GM12872 (cell line): ENCODE measurements around the gene COL27A1.

Source experiments
- CTCF ChIP-seq: IDR thresholded peaks from 3 replicates; pipeline ENCODE4 v1.5.1; 2011; ENCODE audit warnings: low read depth, mild to moderate bottlenecking, low read length, moderate library complexity; ENCODE audit not compliant: insufficient read depth

COL27A1 gene

GRCh38 chr9:114180696-114181606 is 25.6 kb downstream of the COL27A1 start:
- no peak for TF ChIP-seq CTCF

- TF ChIP-seq CTCF = no peak
These were observed 26.5 kb downstream of the COL27A1 start for GRCh38 chr9:114181607-114182409.

- no peak for TF ChIP-seq CTCF
These were observed 27.7 kb downstream of the COL27A1 start for GRCh38 chr9:114183006-114183405.

GRCh38 chr9:114184071-114184470 is 28.7 kb downstream of the COL27A1 start:
- no peak for TF ChIP-seq CTCF

GRCh38 chr9:114184866-114185265 is 29.5 kb downstream of the COL27A1 start:
- TF ChIP-seq CTCF = no peak

- no peak for TF ChIP-seq CTCF
These were observed 30.5 kb downstream of the COL27A1 start for GRCh38 chr9:114185570-114186490.
